ENCODE data around the gene AP3B1. TPM values are rescaled to one million over a fixed set of nuclear protein-coding genes. Genes with fewer than 3 reads are reported as not detected.
"Not testable (repeated sequence)": the region's sequence is repeated elsewhere in the genome, so short reads cannot be mapped to it uniquely, and the experiment has no call there.

AP3B1 gene
- total and polyA plus RNA-seq, 2 donors (not counting 1 experiment from before 2014, with no cell fraction given), result 26.8 to 58.9 TPM

GRCh38 chr5:78075301-78075700, 219.2 kb downstream of the AP3B1 start:
- H3K4me1 Mint-ChIP-seq, result peaks cover 8% of the 10 kb centered on the region
- Histone ChIP-seq H3K27ac (ENCODE audit: low read length in 2 of 2) (no peak overlapping the region), H3K4me2 (replicated peaks; ENCODE audit: low read depth, low read length, poor library complexity, severe bottlenecking) (no peak overlapping the region), H3K4me3 (ENCODE audit: control extremely low read depth in 1 of 5, extremely low read depth in 1 of 5, insufficient read depth in 1 of 5, low read depth in 2 of 5, low read length in 4 of 5) (no peak overlapping the region), H3K4me1 (ENCODE audit: control insufficient read depth in 2 of 2, insufficient read depth in 2 of 2, low read length in 2 of 2) (no peaks in the 10 kb centered on the region), H2AFZ (ENCODE audit: insufficient read depth, low read depth, low read length, poor library complexity, severe bottlenecking) (no peak overlapping the region), H3K36me3 (replicated peaks in 1 of 2; ENCODE audit: control extremely low read depth in 1 of 2, control insufficient read depth in 1 of 2, extremely low read depth in 1 of 2, insufficient read depth in 2 of 2, low read length in 1 of 2) (peaks cover 2 to 8% of the 10 kb centered on the region in 2 experiments), H3K9ac (ENCODE audit: low read length) (no peak overlapping the region), H3K9me3 (ENCODE audit: control extremely low read depth in 1 of 3, control insufficient read depth in 2 of 3, insufficient read depth in 1 of 3, low read length in 2 of 3) (peaks cover 0 to 4% (median 0%) of the 10 kb centered on the region in 3 donors), H3K79me2 (ENCODE audit: control insufficient read depth, insufficient read depth, low read length) (no peaks in the 10 kb centered on the region), H3K27me3 (replicated peaks in 1 of 4; ENCODE audit: control extremely low read depth in 1 of 4, control insufficient read depth in 3 of 4, insufficient read depth in 4 of 4, low read length in 3 of 4) (no peaks in the 10 kb centered on the region), H4K20me1 (ENCODE audit: control insufficient read depth, insufficient read depth, low read length, poor library complexity, severe bottlenecking) (no peaks in the 10 kb centered on the region)
- no peak for ATAC-seq (ENCODE audit: low read depth)
- no peaks in the 10 kb centered on the region for H3K9me3 Mint-ChIP-seq (ENCODE audit: insufficient read depth)
- no peak for DNase-seq
- intact Hi-C loops (cut with micrococcal nuclease), result no loop called here
- WGBS (ENCODE audit: insufficient coverage), result no CpG with 5 or more reads among the region's 3 CpGs
- CTCF ChIA-PET, result interaction anchor here (1.1 to 1.2 kb wide), 2 partner anchors 10 to 14 kb away, joined by 3 to 5 read pairs; no protein-coding TSS in a partner anchor
- no peaks in the 10 kb centered on the region for H3K27me3 Mint-ChIP-seq
- no peak overlapping the region for H3K4me3 Mint-ChIP-seq
- H3K27ac Mint-ChIP-seq, result no peak overlapping the region
- POLR2A ChIA-PET, result no interaction called here
- TF ChIP-seq CTCF (IDR thresholded peaks at IDR 0.05), result no peak
- TF ChIP-seq EZH2 (IDR thresholded peaks at IDR 0.05; ENCODE audit: borderline replicate concordance, insufficient read depth, low read depth, low read length, poor library complexity, severe bottlenecking), result no peak

- H3K4me2 ChIP-seq (replicated peaks; ENCODE audit: low read depth, low read length, poor library complexity, severe bottlenecking); ATAC-seq (ENCODE audit: low read depth); H3K27me3 ChIP-seq (replicated peaks in 1 of 4; ENCODE audit: control extremely low read depth in 1 of 4, control insufficient read depth in 3 of 4, insufficient read depth in 4 of 4, low read length in 3 of 4); H2AFZ ChIP-seq (ENCODE audit: insufficient read depth, low read depth, low read length, poor library complexity, severe bottlenecking); H3K27me3 Mint-ChIP-seq; DNase-seq; H3K4me3 Mint-ChIP-seq; H3K27ac Mint-ChIP-seq; intact Hi-C loops (cut with micrococcal nuclease); CTCF ChIA-PET; H3K79me2 ChIP-seq (ENCODE audit: control insufficient read depth, insufficient read depth, low read length); H3K9ac ChIP-seq (ENCODE audit: low read length); POLR2A ChIA-PET; H3K27ac ChIP-seq (ENCODE audit: low read length in 2 of 2); H3K9me3 ChIP-seq (ENCODE audit: control extremely low read depth in 1 of 3, control insufficient read depth in 2 of 3, insufficient read depth in 1 of 3, low read length in 2 of 3); H3K4me3 ChIP-seq (ENCODE audit: control extremely low read depth in 1 of 5, extremely low read depth in 1 of 5, insufficient read depth in 1 of 5, low read depth in 2 of 5, low read length in 4 of 5); H3K9me3 Mint-ChIP-seq (ENCODE audit: insufficient read depth); H3K4me1 ChIP-seq (ENCODE audit: control insufficient read depth in 2 of 2, insufficient read depth in 2 of 2, low read length in 2 of 2): not testable (repeated sequence)
- H4K20me1 ChIP-seq (ENCODE audit: control insufficient read depth, insufficient read depth, low read length, poor library complexity, severe bottlenecking), result peaks cover 13% of the 10 kb centered on the region
- WGBS (ENCODE audit: insufficient coverage), result no CpG with 5 or more reads among the region's 4 CpGs
- peaks cover 2 to 10% of the 10 kb centered on the region in 2 experiments for H3K36me3 ChIP-seq (replicated peaks in 1 of 2; ENCODE audit: control extremely low read depth in 1 of 2, control insufficient read depth in 1 of 2, extremely low read depth in 1 of 2, insufficient read depth in 2 of 2, low read length in 1 of 2)
- peaks cover 12% of the 10 kb centered on the region for H3K4me1 Mint-ChIP-seq
Observed at GRCh38 chr5:78070691-78071090, 223.8 kb downstream of the AP3B1 start.

GRCh38 chr5:78067581-78067980, 226.9 kb downstream of the AP3B1 start:
- H3K27ac Mint-ChIP-seq; ATAC-seq (ENCODE audit: low read depth); H3K4me2 ChIP-seq (replicated peaks; ENCODE audit: low read depth, low read length, poor library complexity, severe bottlenecking); H3K4me3 Mint-ChIP-seq; H2AFZ ChIP-seq (ENCODE audit: insufficient read depth, low read depth, low read length, poor library complexity, severe bottlenecking); H3K9me3 Mint-ChIP-seq (ENCODE audit: insufficient read depth); POLR2A ChIA-PET; H3K27me3 Mint-ChIP-seq; H3K9me3 ChIP-seq (ENCODE audit: control extremely low read depth in 1 of 3, control insufficient read depth in 2 of 3, insufficient read depth in 1 of 3, low read length in 2 of 3); H3K4me3 ChIP-seq (ENCODE audit: control extremely low read depth in 1 of 5, extremely low read depth in 1 of 5, insufficient read depth in 1 of 5, low read depth in 2 of 5, low read length in 4 of 5); H3K27ac ChIP-seq (ENCODE audit: low read length in 2 of 2); CTCF ChIA-PET; DNase-seq; H3K9ac ChIP-seq (ENCODE audit: low read length); H3K4me1 ChIP-seq (ENCODE audit: control insufficient read depth in 2 of 2, insufficient read depth in 2 of 2, low read length in 2 of 2); H3K27me3 ChIP-seq (replicated peaks in 1 of 4; ENCODE audit: control extremely low read depth in 1 of 4, control insufficient read depth in 3 of 4, insufficient read depth in 4 of 4, low read length in 3 of 4); H3K79me2 ChIP-seq (ENCODE audit: control insufficient read depth, insufficient read depth, low read length): not testable (repeated sequence)
- Histone ChIP-seq H4K20me1 (ENCODE audit: control insufficient read depth, insufficient read depth, low read length, poor library complexity, severe bottlenecking) (peaks cover 16% of the 10 kb centered on the region), H3K36me3 (replicated peaks in 1 of 2; ENCODE audit: control extremely low read depth in 1 of 2, control insufficient read depth in 1 of 2, extremely low read depth in 1 of 2, insufficient read depth in 2 of 2, low read length in 1 of 2) (peaks cover 2 to 16% of the 10 kb centered on the region in 2 experiments)
- H3K4me1 Mint-ChIP-seq, result peaks cover 12% of the 10 kb centered on the region
- WGBS (ENCODE audit: insufficient coverage), result no CpG with 5 or more reads among the region's 3 CpGs
- intact Hi-C loops (cut with micrococcal nuclease), result loop anchor here (10.0 kb wide), 1 partner anchor 97 kb away; no protein-coding TSS in a partner anchor
